ENCODE measurements around the gene EGFL7. TPM values are rescaled to one million over a fixed set of nuclear protein-coding genes. Genes with fewer than 3 reads are reported as not detected.
"Not testable (repeated sequence)": the region's sequence is repeated elsewhere in the genome, so short reads cannot be mapped to it uniquely, and the experiment has no call there.

The EGFL7 gene
- total RNA-seq, 2 donors from 2014 or later, result 31.5 to 34.0 TPM

GRCh38 chr9:136709454-136710109, 46.9 kb downstream of the EGFL7 start:
- no peak for TF ChIP-seq CTCF (conservative IDR thresholded peaks at IDR 0.05)
- WGBS, 2 experiments (ENCODE audit: insufficient coverage in 1 of 2, insufficient read length in 1 of 2), result 94% methylated on average over 24 of the region's 24 CpGs
- H3K9ac ChIP-seq (ENCODE audit: extremely low read depth, low read length, poor library complexity, severe bottlenecking), result no peak overlapping the region

GRCh38 chr9:136710543-136710942, 47.8 kb downstream of the EGFL7 start:
- H3K9me3 Mint-ChIP-seq, result no peaks in the 10 kb centered on the region
- 87 to 91% methylated on average over 6 to 7 of the region's 7 CpGs for WGBS, 2 experiments (ENCODE audit: insufficient coverage in 1 of 2, insufficient read length in 1 of 2)
- Histone ChIP-seq H3K9me3 (ENCODE audit: control insufficient read depth, low read length) (no peaks in the 10 kb centered on the region), H3K27me3 (ENCODE audit: control insufficient read depth, insufficient read depth, low read length, poor library complexity, severe bottlenecking) (peaks cover 17% of the 10 kb centered on the region), H3K27ac (ENCODE audit: low read depth, low read length) (no peak overlapping the region), H3K9ac (ENCODE audit: extremely low read depth, low read length, poor library complexity, severe bottlenecking) (no peak overlapping the region), H3K36me3 (ENCODE audit: control insufficient read depth, insufficient read depth, low read length) (no peaks in the 10 kb centered on the region), H3K4me3 (ENCODE audit: low read length) (no peak overlapping the region), H3K4me1 (ENCODE audit: control insufficient read depth, insufficient read depth, low read length) (no peaks in the 10 kb centered on the region)
- DNase-seq, result no peak
- H3K4me3 Mint-ChIP-seq, result peak overlapping the region; percentile 55
- TF ChIP-seq CTCF (conservative IDR thresholded peaks at IDR 0.05), result no peak
- H3K27me3 Mint-ChIP-seq (ENCODE audit: insufficient read depth), result peaks cover 12% of the 10 kb centered on the region
- H3K36me3 Mint-ChIP-seq (ENCODE audit: low read depth), result no peaks in the 10 kb centered on the region
- H3K27ac Mint-ChIP-seq, result no peak overlapping the region
- peaks cover 2% of the 10 kb centered on the region for H3K4me1 Mint-ChIP-seq

More at GRCh38 chr9:136709454-136710109, 46.9 kb downstream of the EGFL7 start:
- Histone ChIP-seq H3K36me3 (ENCODE audit: control insufficient read depth, insufficient read depth, low read length) (no peaks in the 10 kb centered on the region), H3K27me3 (ENCODE audit: control insufficient read depth, insufficient read depth, low read length, poor library complexity, severe bottlenecking) (peaks cover 17% of the 10 kb centered on the region), H3K4me1 (ENCODE audit: control insufficient read depth, insufficient read depth, low read length) (no peaks in the 10 kb centered on the region), H3K9me3 (ENCODE audit: control insufficient read depth, low read length) (no peaks in the 10 kb centered on the region), H3K4me3 (ENCODE audit: low read length) (no peak overlapping the region), H3K27ac (ENCODE audit: low read depth, low read length) (no peak overlapping the region)
- Mint-ChIP-seq H3K4me1 (peaks cover 2% of the 10 kb centered on the region), H3K36me3 (ENCODE audit: low read depth) (no peaks in the 10 kb centered on the region), H3K27me3 (ENCODE audit: insufficient read depth) (peaks cover 12% of the 10 kb centered on the region), H3K27ac (no peak overlapping the region), H3K9me3 (no peaks in the 10 kb centered on the region), H3K4me3 (no peak overlapping the region)
- DNase-seq, result peak; percentile 45

GRCh38 chr9:136711219-136711648, 48.5 kb downstream of the EGFL7 start:
- H3K4me3 ChIP-seq (ENCODE audit: low read length), result peak overlapping the region; percentile 81
- not testable (repeated sequence) for H3K36me3 Mint-ChIP-seq (ENCODE audit: low read depth); DNase-seq; H3K36me3 ChIP-seq (ENCODE audit: control insufficient read depth, insufficient read depth, low read length); H3K9me3 Mint-ChIP-seq; H3K4me1 Mint-ChIP-seq; H3K27ac ChIP-seq (ENCODE audit: low read depth, low read length); H3K4me1 ChIP-seq (ENCODE audit: control insufficient read depth, insufficient read depth, low read length); H3K9me3 ChIP-seq (ENCODE audit: control insufficient read depth, low read length); H3K27ac Mint-ChIP-seq; H3K9ac ChIP-seq (ENCODE audit: extremely low read depth, low read length, poor library complexity, severe bottlenecking)
- peaks cover 17% of the 10 kb centered on the region for H3K27me3 ChIP-seq (ENCODE audit: control insufficient read depth, insufficient read depth, low read length, poor library complexity, severe bottlenecking)
- 93 to 96% methylated on average over 2 to 4 of the region's 4 CpGs for WGBS, 2 experiments (ENCODE audit: insufficient coverage in 1 of 2, insufficient read length in 1 of 2)
- H3K4me3 Mint-ChIP-seq, result peak overlapping the region; percentile 55
- peaks cover 10% of the 10 kb centered on the region for H3K27me3 Mint-ChIP-seq (ENCODE audit: insufficient read depth)
